Measurements from ENCODE around the gene FBXO44. TPM values are rescaled to one million over a fixed set of nuclear protein-coding genes. Genes with fewer than 3 reads are reported as not detected.

The FBXO44 gene
- total RNA-seq, 1 donor, result 15.2 TPM

DNA sequence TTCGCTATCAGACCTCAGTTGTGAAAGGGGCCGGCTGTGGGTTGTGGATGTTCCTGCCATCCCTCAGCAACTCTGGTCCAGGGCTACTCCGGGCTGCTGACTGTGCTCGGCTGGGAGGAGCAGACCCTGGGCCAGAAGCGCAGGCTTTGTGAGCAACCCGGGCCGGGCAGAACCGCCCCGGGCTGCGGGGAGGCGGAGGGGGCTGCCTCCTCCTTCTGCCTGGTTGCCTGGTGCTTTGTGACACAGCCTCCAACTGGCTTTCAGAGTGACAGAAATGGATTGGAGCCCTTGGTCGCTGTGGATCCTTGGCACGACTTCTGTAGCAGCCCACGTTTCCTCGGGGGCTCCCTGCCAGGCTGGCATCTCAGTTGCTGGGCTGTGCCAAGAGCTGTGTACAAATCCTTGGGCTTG, 46.9 kb downstream of the FBXO44 start:
- no peak overlapping the region for H3K4me3 ChIP-seq (ENCODE audit: low read length)
- H3K4me1 ChIP-seq (ENCODE audit: insufficient read depth, low read length), result no peaks in the 10 kb centered on the region
- H3K9me3 ChIP-seq (ENCODE audit: low read depth, low read length), result no peaks in the 10 kb centered on the region
- H3K27me3 ChIP-seq (ENCODE audit: insufficient read depth, low read length), result peaks cover 3% of the 10 kb centered on the region

DNA sequence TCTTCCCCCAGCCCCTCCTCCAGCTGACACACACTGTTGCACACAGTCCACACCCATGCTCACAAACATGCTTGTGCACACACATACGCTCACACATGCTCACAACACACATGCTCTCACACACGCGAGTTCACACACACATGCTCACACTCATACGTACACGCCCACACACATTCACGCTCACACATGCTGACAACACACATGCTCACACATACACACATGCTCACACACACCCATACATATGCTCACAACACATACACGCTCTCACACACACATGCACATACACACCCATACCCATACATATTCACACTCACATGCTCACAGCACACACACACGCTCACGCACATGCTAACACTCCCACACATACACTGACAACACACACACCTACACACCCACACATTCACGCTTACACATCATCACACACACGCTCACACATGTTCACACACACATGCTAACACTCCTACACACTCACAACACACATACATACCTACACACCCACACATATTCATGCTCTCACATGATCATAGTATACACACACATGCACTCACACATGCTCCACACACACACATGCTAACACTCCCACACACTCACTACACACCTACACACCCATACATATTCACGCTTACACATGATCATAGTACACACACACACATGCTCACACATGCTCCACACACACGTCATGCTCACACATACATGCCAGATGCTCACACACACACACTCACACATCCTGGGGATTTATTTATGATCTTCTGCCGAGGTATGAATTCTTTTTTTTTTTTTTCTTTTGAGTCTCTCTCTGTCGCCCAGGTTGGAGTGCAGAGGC, 47.5 kb downstream of the FBXO44 start:
- Histone ChIP-seq H3K4me3 (ENCODE audit: low read length) (no peak overlapping the region), H3K4me1 (ENCODE audit: insufficient read depth, low read length) (no peaks in the 10 kb centered on the region), H3K27me3 (ENCODE audit: insufficient read depth, low read length) (peaks cover 3% of the 10 kb centered on the region), H3K9me3 (ENCODE audit: low read depth, low read length) (no peaks in the 10 kb centered on the region)

DNA sequence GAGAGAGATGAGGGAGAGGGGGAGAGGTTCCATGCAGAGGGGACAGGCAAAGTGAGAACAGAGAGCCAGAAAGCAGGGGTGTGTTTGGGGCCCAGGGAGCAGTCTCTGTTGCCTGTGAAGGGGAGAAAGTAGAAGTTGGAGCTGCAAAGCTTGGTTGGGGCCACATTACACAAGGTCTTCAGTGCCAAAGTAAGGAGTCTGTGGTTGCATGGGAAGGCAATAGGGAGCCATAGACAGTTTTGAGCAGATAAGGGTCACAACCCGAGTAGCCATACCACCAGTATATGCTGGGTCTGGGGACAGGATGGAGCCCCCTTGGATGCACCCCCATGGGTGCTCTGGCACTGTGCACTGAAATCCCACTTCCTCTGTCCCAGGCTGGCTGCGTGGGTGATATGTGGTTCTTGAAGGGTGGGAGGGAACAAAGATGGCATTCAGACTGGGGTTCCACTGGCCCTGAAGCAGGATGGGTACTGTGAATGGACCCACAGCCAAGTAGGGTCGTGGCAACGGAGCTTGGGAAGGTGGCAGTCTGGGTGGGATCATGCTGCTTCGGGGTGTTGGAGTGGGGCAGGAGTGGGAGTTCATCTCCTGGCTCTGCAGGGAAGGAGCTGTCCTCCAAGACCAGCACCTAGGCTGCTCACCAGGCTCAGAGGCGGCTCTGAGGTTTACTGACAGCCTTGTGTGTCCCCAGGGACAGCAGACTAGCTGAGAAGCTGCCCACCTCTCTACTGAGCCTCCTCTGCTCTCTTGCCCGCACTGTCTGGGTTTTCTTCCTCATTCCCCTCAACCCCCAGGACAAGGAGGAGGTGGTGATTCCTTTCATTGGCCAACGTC, 48.9 kb downstream of the FBXO44 start:
- H3K9me3 ChIP-seq (ENCODE audit: low read depth, low read length), result no peaks in the 10 kb centered on the region
- H3K4me3 ChIP-seq (ENCODE audit: low read length), result no peak overlapping the region

DNA sequence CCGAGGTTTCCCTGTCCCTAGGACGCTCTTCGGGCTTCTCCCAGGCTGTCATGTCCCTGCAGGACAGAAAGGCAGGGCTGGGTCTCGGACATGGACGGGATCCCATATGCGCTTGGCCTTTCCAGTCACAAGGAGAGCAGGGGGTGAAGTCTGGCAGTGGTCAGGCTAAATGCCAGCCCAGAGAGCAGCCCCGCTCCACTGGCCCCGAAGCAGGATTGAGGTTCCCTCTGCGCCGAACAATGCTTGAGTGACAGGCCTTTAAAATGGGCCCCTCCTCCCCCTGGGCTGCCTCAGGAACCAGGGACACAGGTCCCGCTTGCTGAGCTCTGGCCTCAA, 49.5 kb downstream of the FBXO44 start:
- peaks cover 3% of the 10 kb centered on the region for H3K27me3 ChIP-seq (ENCODE audit: insufficient read depth, low read length)
- H3K4me1 ChIP-seq (ENCODE audit: insufficient read depth, low read length), result no peaks in the 10 kb centered on the region
- no peaks in the 10 kb centered on the region for H3K9me3 ChIP-seq (ENCODE audit: low read depth, low read length)
- H3K4me3 ChIP-seq (ENCODE audit: low read length), result no peak overlapping the region

More for the DNA sequence above, 48.9 kb downstream of the FBXO44 start:
- H3K27me3 ChIP-seq (ENCODE audit: insufficient read depth, low read length), result peaks cover 3% of the 10 kb centered on the region
- no peaks in the 10 kb centered on the region for H3K4me1 ChIP-seq (ENCODE audit: insufficient read depth, low read length)

DNA sequence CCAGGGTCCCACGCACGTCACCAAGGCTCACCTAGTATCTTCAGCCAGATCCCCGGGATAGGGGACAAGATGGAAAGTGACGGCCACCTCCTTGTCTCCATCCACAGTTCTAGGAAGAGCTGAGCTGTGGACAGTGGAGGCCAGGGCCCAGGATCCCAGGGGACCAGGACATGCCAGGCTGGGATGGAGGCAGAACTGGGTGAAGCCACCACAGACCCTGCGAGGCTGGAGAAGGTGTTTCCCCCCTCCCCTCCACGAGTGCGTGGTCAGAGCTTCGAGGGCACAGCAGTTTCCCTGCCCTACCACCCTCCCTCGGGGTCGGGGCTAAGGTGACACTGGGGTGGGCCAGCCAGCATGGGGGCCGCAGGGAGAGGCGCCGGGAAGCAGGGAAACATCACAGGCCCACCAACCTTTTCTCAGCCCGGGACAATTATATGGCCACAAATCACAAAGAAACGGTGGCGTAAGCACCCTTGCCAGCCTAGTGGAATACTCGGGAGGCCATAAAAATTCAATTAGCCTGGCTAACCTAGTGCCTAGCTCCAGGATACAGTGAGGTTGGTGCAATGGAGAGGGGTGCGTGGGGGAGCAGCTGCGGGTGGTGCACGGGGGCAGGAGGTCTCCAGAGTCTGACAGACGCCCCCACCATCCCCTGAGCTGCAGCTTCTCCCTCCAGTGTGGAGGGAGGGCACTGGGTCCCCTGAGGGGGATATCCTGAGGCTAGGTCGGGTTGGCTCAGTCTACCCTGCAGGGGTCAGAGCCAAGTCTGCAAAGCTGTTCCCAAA, 50.2 kb downstream of the FBXO44 start:
- Histone ChIP-seq H3K27me3 (ENCODE audit: insufficient read depth, low read length) (peaks cover 3% of the 10 kb centered on the region), H3K9me3 (ENCODE audit: low read depth, low read length) (no peaks in the 10 kb centered on the region), H3K4me1 (ENCODE audit: insufficient read depth, low read length) (no peaks in the 10 kb centered on the region)

DNA sequence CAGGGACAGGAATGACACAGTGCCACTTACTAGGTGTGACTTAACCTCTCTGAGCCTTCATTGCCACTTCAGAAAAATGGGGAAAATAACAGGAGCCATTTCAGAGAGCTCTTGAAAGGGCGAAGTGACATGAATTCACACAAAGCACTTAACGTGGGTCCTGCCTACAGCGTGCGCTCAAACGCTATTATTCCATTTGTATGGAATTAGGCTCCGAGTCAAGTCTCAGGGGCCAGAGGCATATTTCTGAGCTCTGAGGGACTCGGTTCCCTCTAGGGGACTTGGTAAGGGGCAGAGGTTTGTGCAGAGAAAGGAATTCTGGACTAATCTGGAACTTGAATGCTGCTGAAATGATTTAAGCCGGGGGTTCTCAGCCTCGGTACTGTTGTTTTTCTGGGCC, 50.9 kb downstream of the FBXO44 start:
- H3K27me3 ChIP-seq (ENCODE audit: insufficient read depth, low read length), result peaks cover 2% of the 10 kb centered on the region
- no peaks in the 10 kb centered on the region for H3K4me1 ChIP-seq (ENCODE audit: insufficient read depth, low read length)
- no peaks in the 10 kb centered on the region for H3K9me3 ChIP-seq (ENCODE audit: low read depth, low read length)
- H3K4me3 ChIP-seq (ENCODE audit: low read length), result no peak overlapping the region

More for the DNA sequence above, 50.2 kb downstream of the FBXO44 start:
- no peak overlapping the region for H3K4me3 ChIP-seq (ENCODE audit: low read length)

DNA sequence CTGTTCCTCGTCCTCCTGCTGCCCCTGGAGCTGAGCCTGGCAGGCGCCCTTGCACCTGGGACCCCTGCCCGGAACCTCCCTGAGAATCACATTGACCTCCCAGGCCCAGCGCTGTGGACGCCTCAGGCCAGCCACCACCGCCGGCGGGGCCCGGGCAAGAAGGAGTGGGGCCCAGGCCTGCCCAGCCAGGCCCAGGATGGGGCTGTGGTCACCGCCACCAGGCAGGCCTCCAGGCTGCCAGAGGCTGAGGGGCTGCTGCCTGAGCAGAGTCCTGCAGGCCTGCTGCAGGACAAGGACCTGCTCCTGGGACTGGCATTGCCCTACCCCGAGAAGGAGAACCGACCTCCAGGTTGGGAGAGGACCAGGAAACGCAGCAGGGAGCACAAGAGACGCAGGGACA, 51.6 kb downstream of the FBXO44 start:
- Histone ChIP-seq H3K4me3 (ENCODE audit: low read length) (no peak overlapping the region), H3K27me3 (ENCODE audit: insufficient read depth, low read length) (no peaks in the 10 kb centered on the region), H3K4me1 (ENCODE audit: insufficient read depth, low read length) (no peaks in the 10 kb centered on the region), H3K9me3 (ENCODE audit: low read depth, low read length) (no peaks in the 10 kb centered on the region)

DNA sequence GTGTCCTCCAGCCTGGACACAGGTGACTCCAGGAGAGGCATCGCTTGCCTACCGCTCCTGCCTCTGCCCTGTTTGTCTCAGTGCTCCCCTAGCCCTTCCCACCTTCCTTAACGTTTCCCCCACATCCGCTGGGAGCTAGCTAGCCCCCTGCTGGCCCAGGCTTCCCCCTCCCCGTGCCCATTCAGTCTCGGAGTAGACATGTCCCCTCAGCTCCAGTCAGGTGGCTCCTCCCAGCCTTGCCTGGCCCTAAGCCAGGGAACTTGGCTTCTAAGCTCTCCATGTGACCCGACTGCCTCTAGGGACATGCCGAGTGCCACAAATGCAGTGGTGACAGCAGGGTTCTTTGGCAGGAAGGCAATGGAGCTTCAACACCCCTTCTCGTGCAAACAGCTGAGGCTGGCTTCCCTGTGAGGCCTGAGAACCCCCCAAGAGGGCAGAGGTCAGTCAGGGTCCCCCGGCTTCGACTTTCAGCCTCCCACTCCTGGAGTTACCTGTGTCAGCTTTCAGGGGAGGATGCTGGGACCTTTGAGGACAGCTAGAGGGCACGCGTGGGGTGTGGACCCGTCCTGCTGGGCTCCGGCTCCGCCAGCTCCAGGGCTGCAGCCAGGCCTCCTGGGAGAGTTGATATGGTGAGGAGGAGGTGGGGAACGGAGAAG, 53.1 kb downstream of the FBXO44 start:
- Histone ChIP-seq H3K27me3 (ENCODE audit: insufficient read depth, low read length) (no peaks in the 10 kb centered on the region), H3K4me3 (ENCODE audit: low read length) (no peak overlapping the region), H3K4me1 (ENCODE audit: insufficient read depth, low read length) (no peaks in the 10 kb centered on the region), H3K9me3 (ENCODE audit: low read depth, low read length) (no peaks in the 10 kb centered on the region)

DNA sequence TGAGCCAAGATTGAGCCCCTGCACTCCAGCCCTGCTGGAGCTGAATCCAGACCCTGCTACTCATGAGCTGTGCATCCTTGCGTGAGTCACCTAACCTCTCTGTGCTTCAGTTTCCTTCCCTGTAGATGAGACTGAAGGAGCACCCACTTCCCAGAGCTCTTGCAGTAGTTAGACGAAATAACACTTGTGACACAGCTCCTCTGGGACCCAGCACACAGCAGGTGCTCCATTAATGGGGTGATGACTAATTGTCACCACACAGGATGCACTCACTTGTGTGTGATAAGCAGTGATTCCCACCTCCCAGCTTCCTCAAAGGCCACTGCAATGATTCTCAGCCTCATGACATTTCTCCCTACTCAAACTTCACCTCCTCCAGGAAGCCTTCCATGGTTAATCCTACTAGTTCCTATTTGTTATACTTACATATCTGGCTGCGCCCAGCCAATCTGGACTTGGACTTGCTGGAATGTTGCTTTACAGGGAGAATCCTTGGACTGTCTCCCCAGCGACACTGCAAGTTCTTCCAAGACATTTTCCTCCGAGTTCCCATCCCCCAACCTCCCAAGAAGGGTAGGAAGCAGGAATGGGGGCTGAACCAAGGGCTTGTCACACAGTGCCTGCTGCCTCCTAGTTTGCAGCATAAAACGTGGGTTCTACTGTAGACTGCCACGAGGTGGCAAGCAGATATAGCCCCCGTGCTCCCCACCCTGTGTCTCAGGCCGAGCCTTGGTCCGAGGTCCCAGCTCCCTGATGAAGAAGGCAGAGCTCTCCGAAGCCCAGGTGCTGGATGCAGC, 54.1 kb downstream of the FBXO44 start:
- no peak overlapping the region for H3K4me3 ChIP-seq (ENCODE audit: low read length)
- no peaks in the 10 kb centered on the region for H3K27me3 ChIP-seq (ENCODE audit: insufficient read depth, low read length)
- H3K9me3 ChIP-seq (ENCODE audit: low read depth, low read length), result no peaks in the 10 kb centered on the region

DNA sequence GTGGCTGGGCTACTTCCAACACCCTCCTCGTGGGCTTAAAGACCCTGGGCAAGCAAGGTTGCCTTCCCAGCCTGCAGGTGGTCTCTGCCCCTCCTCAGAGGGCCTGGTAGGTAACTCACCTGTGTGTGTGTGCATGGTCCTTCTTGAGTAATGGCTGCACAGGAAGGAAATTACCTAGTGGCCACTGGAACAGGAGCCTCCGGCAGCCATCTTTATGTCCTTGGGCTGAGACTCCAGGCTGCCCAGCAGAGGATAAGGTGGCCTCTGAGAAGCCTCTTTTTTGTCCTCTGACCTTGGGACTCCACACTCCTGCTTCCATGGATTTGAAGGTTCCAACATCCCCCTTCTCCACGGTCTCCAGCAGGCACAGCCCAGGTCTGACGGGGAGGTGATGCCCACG, 56.8 kb downstream of the FBXO44 start:
- Histone ChIP-seq H3K4me3 (ENCODE audit: low read length) (no peak overlapping the region), H3K27me3 (ENCODE audit: insufficient read depth, low read length) (no peaks in the 10 kb centered on the region), H3K4me1 (ENCODE audit: insufficient read depth, low read length) (no peaks in the 10 kb centered on the region), H3K9me3 (ENCODE audit: low read depth, low read length) (no peaks in the 10 kb centered on the region)

More for the DNA sequence above, 54.1 kb downstream of the FBXO44 start:
- no peaks in the 10 kb centered on the region for H3K4me1 ChIP-seq (ENCODE audit: insufficient read depth, low read length)

DNA sequence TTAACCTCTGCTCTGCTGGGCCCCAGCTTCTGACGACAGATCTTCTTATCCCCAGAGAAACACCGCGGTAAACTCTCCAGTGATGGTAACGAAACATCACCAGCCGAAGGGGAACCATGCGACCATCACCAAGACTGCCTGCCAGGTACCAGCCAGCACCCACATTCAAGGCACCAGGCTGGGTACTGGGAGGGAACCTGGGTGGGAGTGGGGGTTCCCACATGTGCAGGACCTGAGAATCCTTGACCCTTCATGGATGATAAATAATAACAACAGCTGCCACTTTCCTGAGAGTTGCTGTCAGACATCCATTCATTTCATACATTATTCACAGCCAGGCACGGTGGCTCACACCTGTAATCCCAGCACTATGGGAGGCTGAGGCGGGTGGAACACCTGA, 57.6 kb downstream of the FBXO44 start:
- no peak overlapping the region for H3K4me3 ChIP-seq (ENCODE audit: low read length)
- no peaks in the 10 kb centered on the region for H3K27me3 ChIP-seq (ENCODE audit: insufficient read depth, low read length)
- no peaks in the 10 kb centered on the region for H3K9me3 ChIP-seq (ENCODE audit: low read depth, low read length)
- H3K4me1 ChIP-seq (ENCODE audit: insufficient read depth, low read length), result no peaks in the 10 kb centered on the region

All from mononuclear cell (primary cell).